MCF 10A (cell line): Measurements from ENCODE around the gene NET1. TPM values are rescaled to one million over a fixed set of nuclear protein-coding genes. Genes with fewer than 3 reads are reported as not detected.

Experiments
- BruUV-seq: library from RNA; stranded (reverse); fragments of 400-500 nt; replicated peaks from 2 replicates; lab custom pipeline; 2021; lab: Mats Ljungman, UMichigan
- CTCF ChIA-PET: fragments of 300-600 bp; sonication (Branson Sonifier 250); formaldehyde crosslinking; extraction: SDS; loops from one replicate; lab custom pipeline; 2021; ENCODE audit warnings: antibody characterized with exemption, inconsistent platforms; lab: Yijun Ruan, JAX
- POLR2A ChIA-PET: fragments of 300-600, 350-650 bp; sonication (Branson Sonifier 250); formaldehyde crosslinking; extraction: SDS; loops from one replicate; lab custom pipeline; 2020; ENCODE audit warnings: antibody characterized with exemption, inconsistent platforms; lab: Yijun Ruan, JAX
- DNase-seq: peaks from one replicate; pipeline ENCODE4 v3.0.0-alpha.2; 2018; ENCODE audit not compliant: unreplicated experiment
- H3K27ac Mint-ChIP-seq: one replicate; pipeline ENCODE4 v1.8.0; 2022; ENCODE audit warnings: mild to moderate bottlenecking, low read depth, mixed read lengths; ENCODE audit not compliant: unreplicated experiment
- H3K27me3 Mint-ChIP-seq: one replicate; pipeline ENCODE4 v1.8.0; 2022; ENCODE audit warnings: mixed read lengths; ENCODE audit not compliant: insufficient read depth, unreplicated experiment
- H3K36me3 Mint-ChIP-seq: one replicate; pipeline ENCODE4 v1.8.0; 2022; ENCODE audit warnings: mild to moderate bottlenecking, moderate library complexity, mixed read lengths; ENCODE audit not compliant: insufficient read depth, unreplicated experiment
- H3K4me1 Mint-ChIP-seq: one replicate; pipeline ENCODE4 v1.8.0; 2022; ENCODE audit warnings: mixed read lengths; ENCODE audit not compliant: insufficient read depth, unreplicated experiment
- H3K4me3 Mint-ChIP-seq: one replicate; pipeline ENCODE4 v1.8.0; 2022; ENCODE audit warnings: mild to moderate bottlenecking, moderate library complexity, mixed read lengths; ENCODE audit not compliant: unreplicated experiment
- H3K9me3 Mint-ChIP-seq: one replicate; pipeline ENCODE4 v1.8.0; 2022; ENCODE audit warnings: mixed read lengths; ENCODE audit not compliant: unreplicated experiment
- CTCF ChIP-seq: fragments of 200-600 bp; IDR thresholded peaks from one replicate; pipeline ENCODE4 v1.8.0; 2022; ENCODE audit warnings: antibody characterized with exemption, mild to moderate bottlenecking; ENCODE audit not compliant: unreplicated experiment
- intact Hi-C: fragments of 100-400 bp; cut with micrococcal nuclease; formaldehyde crosslinking; loops from 2 replicates; pipeline ENCODE4 v1.14.1; 2022
- total RNA-seq: library from RNA; stranded (reverse); gene quantifications from 2 replicates; pipeline ENCODE4 v1.2.3, GENCODE V29; 2022

NET1 gene
- total RNA-seq, 1 experiment from 2014 or later: 40.3 TPM

- no peak overlapping the region for H3K27ac Mint-ChIP-seq
- ChIA-PET POLR2A (interaction anchor here (1.4 to 3.0 kb wide), 2 partner anchors 10 to 73 kb away, joined by 3 to 13 read pairs; no protein-coding TSS in a partner anchor), CTCF (interaction anchor here (0.5 to 0.6 kb wide), 3 partner anchors 36 to 195 kb away, joined by 3 to 5 read pairs (median 3); no protein-coding TSS in a partner anchor)
- BruUV-seq: no TSS peak
- no peak for DNase-seq
- no peaks in the 10 kb centered on the region for H3K4me1 Mint-ChIP-seq
- H3K4me3 Mint-ChIP-seq: no peak overlapping the region
- H3K36me3 Mint-ChIP-seq: no peaks in the 10 kb centered on the region
- intact Hi-C loops: no loop called here
- no peaks in the 10 kb centered on the region for H3K9me3 Mint-ChIP-seq
- TF ChIP-seq CTCF: no peak
- H3K27me3 Mint-ChIP-seq: no peaks in the 10 kb centered on the region
Observed at GRCh38 chr10:5477948-5478693, 65.8 kb downstream of the NET1 start.

GRCh38 chr10:5478694-5479305 lies 66.4 kb downstream of the NET1 start:
- intact Hi-C loops: no loop called here
- Mint-ChIP-seq H3K4me1 (no peaks in the 10 kb centered on the region), H3K27ac (no peak overlapping the region), H3K9me3 (no peaks in the 10 kb centered on the region), H3K27me3 (no peaks in the 10 kb centered on the region), H3K4me3 (no peak overlapping the region), H3K36me3 (no peaks in the 10 kb centered on the region)
- ChIA-PET CTCF (no interaction called here), POLR2A (interaction anchor here (3.0 kb wide), 1 partner anchor 11 kb away, joined by 13 read pairs; no protein-coding TSS in a partner anchor)
- BruUV-seq: no TSS peak
- TF ChIP-seq CTCF: no peak
- no peak for DNase-seq

GRCh38 chr10:5479481-5480161 lies 67.3 kb downstream of the NET1 start:
- intact Hi-C loops: no loop called here
- CTCF ChIA-PET: interaction anchor here (0.6 to 1.0 kb wide), 2 partner anchors 108 to 146 kb away, joined by 3 read pairs; no protein-coding TSS in a partner anchor

More at GRCh38 chr10:5479481-5480161, 67.3 kb downstream of the NET1 start:
- DNase-seq: no peak
- no peak for TF ChIP-seq CTCF
- Mint-ChIP-seq H3K4me1 (no peaks in the 10 kb centered on the region), H3K27me3 (no peaks in the 10 kb centered on the region), H3K4me3 (no peak overlapping the region), H3K36me3 (no peaks in the 10 kb centered on the region), H3K9me3 (no peaks in the 10 kb centered on the region), H3K27ac (no peak overlapping the region)
- no TSS peak for BruUV-seq
- POLR2A ChIA-PET: no interaction called here
